Small intestine (tissue), 7 donors: ENCODE data around the gene RBMS3. TPM values are rescaled to one million over a fixed set of nuclear protein-coding genes. Genes with fewer than 3 reads are reported as not detected.
"Not testable (repeated sequence)": the region's sequence is repeated elsewhere in the genome, so short reads cannot be mapped to it uniquely, and the experiment has no call there.

ENCODE experiments used
- DNase-seq, 2 donors: peaks; one replicate each; pipeline versions ENCODE4 v3.0.0 to v3.0.0-alpha.2; 2013
- FAIRE-seq: peaks from 2 replicates; lab custom pipeline; 2012; peaks lifted over from hg19 to GRCh38; lab: Jason Lieb, UNC
- H3K27ac ChIP-seq, 3 donors: one replicate each; pipeline ENCODE4 v1.5.1; 2013; ENCODE audit warnings: low read length in 2 of 3, mild to moderate bottlenecking in 2 of 3, control low read depth in 1 of 3, inconsistent platforms in 1 of 3, low read depth in 1 of 3, moderate library complexity in 1 of 3
- H3K27me3 ChIP-seq, 3 donors: one replicate each; pipeline ENCODE4 v1.6.1; 2013; ENCODE audit warnings: low read length in 3 of 3, inconsistent platforms in 1 of 3; ENCODE audit not compliant: control insufficient read depth in 3 of 3, insufficient read depth in 3 of 3
- H3K36me3 ChIP-seq, 3 donors: one replicate each; pipeline ENCODE4 v1.6.1; 2013; ENCODE audit warnings: low read length in 3 of 3, inconsistent platforms in 1 of 3, low read depth in 1 of 3, mild to moderate bottlenecking in 1 of 3, moderate library complexity in 1 of 3; ENCODE audit not compliant: control insufficient read depth in 3 of 3, insufficient read depth in 2 of 3
- H3K4me1 ChIP-seq, 3 donors: one replicate each; pipeline ENCODE4 v1.6.1; 2013; ENCODE audit warnings: low read length in 2 of 3, inconsistent platforms in 1 of 3, low read depth in 1 of 3, mild to moderate bottlenecking in 1 of 3, moderate library complexity in 1 of 3; ENCODE audit not compliant: control insufficient read depth in 3 of 3, insufficient read depth in 2 of 3
- H3K4me3 ChIP-seq, 3 donors: one replicate each; pipeline ENCODE4 v1.5.1; 2013; ENCODE audit warnings: low read length in 3 of 3, control low read depth in 1 of 3, inconsistent platforms in 1 of 3, low read depth in 1 of 3, mild to moderate bottlenecking in 1 of 3, moderate library complexity in 1 of 3
- H3K9me3 ChIP-seq, 2 donors: one replicate each; pipeline ENCODE4 v1.6.1; 2013; ENCODE audit warnings: low read depth in 1 of 2, low read length in 1 of 2; ENCODE audit not compliant: control insufficient read depth in 2 of 2, insufficient read depth in 1 of 2
- WGBS, 3 donors: extraction: QIAGEN DNeasy Blood & Tissue Kit; methylation state at CpG; one replicate each; pipeline ENCODE4 v1.1.7; 2013; 5-methylcytosine and 5-hydroxymethylcytosine counted together
- polyA plus RNA-seq, 4 donors: library from polyadenylated mRNA; stranded (reverse) in 3 of 4; unstranded in 1 of 4; fragments of 200-250 nt in 3 of 4; fragments of 120-200 nt in 1 of 4; gene quantifications; one replicate each; pipeline versions ENCODE4 v1.2.1 to v1.2.3, GENCODE V29; 2013
- donor health status: healthy with polysubstance abuse.
- donor health status: control.
- donor health status: control.
- donor health status: Bipolar disorder and iron deficiency.
- donor health status: healthy.

RBMS3 gene
- polyA plus RNA-seq, 4 donors, result 0.81 to 6.4 (median 4.8) TPM; not detected in 1

DNA sequence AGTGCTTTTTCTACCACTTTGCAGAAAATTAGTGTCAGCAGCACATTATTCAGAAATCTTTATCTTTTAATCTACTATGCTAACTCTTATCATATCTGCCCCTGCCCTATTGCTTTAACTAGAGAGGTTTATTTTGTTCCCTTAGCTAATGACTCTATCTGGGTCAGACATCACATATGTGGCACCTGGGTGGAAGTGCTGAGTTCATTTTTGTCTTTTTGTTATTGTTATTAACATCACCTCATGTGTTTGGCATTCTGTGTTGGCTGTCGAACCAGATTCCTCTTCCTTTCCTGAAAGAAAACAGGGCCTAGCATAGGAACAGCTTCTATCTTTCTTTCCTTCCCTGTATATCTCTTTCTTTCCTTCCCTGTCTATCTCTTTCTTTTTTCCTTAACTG, 100.7 kb downstream of the RBMS3 start:
- no peaks in the 10 kb centered on the region for H3K9me3 ChIP-seq
- H3K36me3 ChIP-seq, result no peaks in the 10 kb centered on the region
- no peaks in the 10 kb centered on the region for H3K4me1 ChIP-seq
- no peak for DNase-seq
- H3K27me3 ChIP-seq, result no peaks in the 10 kb centered on the region
- WGBS, 3 donors, result 70 to 82% (median 79%) methylated on average over 1 of the region's 1 CpG
- FAIRE-seq, result no peak
- no peak overlapping the region for H3K27ac ChIP-seq
- H3K4me3 ChIP-seq, result no peak overlapping the region

DNA sequence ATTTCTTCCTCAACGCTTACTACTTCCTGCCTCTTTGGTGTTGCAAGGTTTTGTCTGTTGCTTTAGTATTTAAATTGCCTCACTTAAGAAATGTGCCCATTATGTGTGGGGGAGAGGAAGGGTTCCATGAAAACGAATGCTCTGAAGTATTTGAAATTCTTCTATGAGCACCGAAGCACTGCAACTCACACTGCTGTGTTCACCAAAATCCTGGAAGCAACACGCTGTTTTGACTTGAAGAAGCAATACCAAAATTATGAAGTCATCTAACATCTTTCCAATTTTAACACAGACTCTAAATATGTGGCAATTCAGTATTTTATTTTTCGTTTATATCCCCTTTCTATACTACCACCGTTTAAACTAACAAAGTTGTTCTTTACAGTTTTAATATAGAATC, 101.5 kb downstream of the RBMS3 start:
- no peaks in the 10 kb centered on the region for H3K9me3 ChIP-seq
- H3K36me3 ChIP-seq, result no peaks in the 10 kb centered on the region
- no peak overlapping the region for H3K27ac ChIP-seq
- FAIRE-seq (no peak), DNase-seq (no peak)
- H3K4me1 ChIP-seq, result no peaks in the 10 kb centered on the region
- H3K27me3 ChIP-seq, result no peaks in the 10 kb centered on the region
- 66 to 82% (median 76%) methylated on average over 6 of the region's 6 CpGs for WGBS, 3 donors
- H3K4me3 ChIP-seq, result no peak overlapping the region

DNA sequence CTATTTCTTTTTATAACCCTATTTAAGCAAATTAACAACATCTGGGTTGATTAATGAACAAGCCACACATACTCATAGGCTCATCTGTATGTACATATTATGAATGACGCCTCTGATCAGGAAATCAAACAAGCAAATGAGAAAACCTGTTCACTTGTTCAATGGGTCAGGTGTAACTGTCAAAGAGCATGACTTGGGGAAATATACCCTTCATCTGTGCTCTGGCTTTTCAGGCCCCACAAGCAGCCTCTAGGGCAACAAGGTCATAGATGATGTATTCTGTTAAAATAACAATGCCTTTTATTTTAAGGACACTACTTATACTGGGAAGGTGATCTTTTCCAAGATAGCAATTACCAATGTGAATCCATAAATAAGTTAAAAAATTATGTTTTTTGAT, 102.0 kb downstream of the RBMS3 start:
- Histone ChIP-seq H3K4me1 (no peaks in the 10 kb centered on the region), H3K27ac (no peak overlapping the region), H3K4me3 (no peak overlapping the region), H3K27me3 (no peaks in the 10 kb centered on the region), H3K9me3 (no peaks in the 10 kb centered on the region), H3K36me3 (no peaks in the 10 kb centered on the region)
- WGBS, 3 donors, result 85 to 91% (median 86%) methylated on average over 1 of the region's 1 CpG
- FAIRE-seq, result no peak
- DNase-seq, result no peak

DNA sequence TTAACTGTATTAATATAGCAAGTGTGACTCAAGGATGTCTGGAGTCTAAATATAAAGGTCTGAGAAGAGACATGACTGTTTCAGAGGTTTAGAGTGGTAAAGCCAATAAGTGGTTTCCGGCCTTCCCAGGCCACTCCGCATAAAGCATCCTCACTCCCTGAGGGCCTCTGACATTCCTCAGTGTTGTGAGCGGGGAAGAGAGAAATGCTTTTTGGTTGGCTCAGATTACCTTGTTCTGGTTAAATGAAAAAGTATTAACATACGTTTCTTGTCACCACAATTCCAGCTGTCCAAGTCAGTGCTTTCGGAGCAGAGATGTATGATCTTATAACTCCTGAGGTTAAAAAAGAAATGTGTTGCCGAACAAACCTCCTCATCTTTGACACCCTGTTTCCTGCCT, 103.8 kb downstream of the RBMS3 start:
- no peak for DNase-seq
- no peaks in the 10 kb centered on the region for H3K27me3 ChIP-seq
- H3K27ac ChIP-seq, result no peak overlapping the region
- H3K9me3 ChIP-seq, result no peaks in the 10 kb centered on the region
- 66 to 83% (median 76%) methylated on average over 6 of the region's 6 CpGs for WGBS, 3 donors
- no peaks in the 10 kb centered on the region for H3K36me3 ChIP-seq
- FAIRE-seq, result no peak
- no peaks in the 10 kb centered on the region for H3K4me1 ChIP-seq
- no peak overlapping the region for H3K4me3 ChIP-seq

DNA sequence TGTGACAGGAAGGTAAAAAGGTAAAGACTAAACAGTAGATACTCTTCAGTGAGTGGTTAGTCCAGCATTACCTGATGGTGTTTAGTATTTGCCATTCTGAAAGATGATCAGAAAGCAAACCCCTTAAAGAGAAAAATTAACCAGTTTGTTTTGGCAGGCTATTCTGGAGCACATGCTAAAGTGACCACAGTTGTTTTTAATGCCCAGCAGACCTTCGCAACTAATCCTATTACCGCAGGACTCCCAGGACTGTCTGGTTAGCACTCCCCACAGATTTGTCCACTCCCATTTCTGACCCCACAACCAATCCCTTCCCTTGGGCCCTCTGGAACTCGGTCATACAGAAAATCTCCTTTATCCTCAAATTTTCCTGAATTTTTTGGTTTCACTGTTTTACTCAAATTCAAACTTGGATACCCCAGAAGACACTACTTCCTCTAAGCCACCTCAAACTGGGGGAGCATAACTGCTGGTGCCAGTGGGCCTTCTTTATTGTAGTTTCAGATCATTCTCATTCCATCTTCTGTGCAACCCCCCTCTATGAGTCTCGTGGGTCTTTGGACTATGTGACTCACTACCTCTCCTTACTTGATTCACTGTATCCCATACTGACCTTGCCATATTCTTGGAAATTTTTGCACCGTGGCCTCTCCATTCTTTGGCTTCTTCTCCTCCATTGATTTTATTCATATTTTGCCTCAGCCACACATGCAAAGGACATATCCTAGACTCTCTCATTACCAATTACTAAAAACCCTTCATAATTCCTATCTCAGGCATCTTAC, 104.4 kb downstream of the RBMS3 start:
- no peak for FAIRE-seq
- WGBS, 3 donors, result 66 to 79% (median 76%) methylated on average over 5 of the region's 5 CpGs
- Histone ChIP-seq H3K9me3 (no peaks in the 10 kb centered on the region), H3K4me1 (no peaks in the 10 kb centered on the region), H3K36me3 (no peaks in the 10 kb centered on the region), H3K27me3 (no peaks in the 10 kb centered on the region), H3K4me3 (no peak overlapping the region), H3K27ac (no peak overlapping the region)
- no peak for DNase-seq

DNA sequence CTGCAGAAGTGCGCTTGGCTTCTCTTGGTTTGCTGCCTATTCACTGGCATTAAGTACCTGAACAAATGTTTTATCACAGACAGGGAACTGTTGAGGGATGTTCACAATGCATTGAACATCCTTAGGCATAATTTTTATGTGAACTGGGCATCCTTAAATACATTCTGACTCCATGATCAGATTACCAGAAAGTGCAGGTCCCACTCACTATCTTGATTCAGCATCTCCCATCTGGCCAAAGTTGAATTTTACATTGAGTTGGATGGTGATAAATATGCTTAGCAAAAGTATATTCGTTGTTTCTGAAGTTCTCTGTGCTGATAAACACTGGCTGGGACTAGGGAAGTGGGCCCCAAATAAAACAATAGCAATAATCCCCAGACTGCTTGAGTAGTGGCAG, 108.5 kb downstream of the RBMS3 start:
- Histone ChIP-seq H3K4me3 (no peak overlapping the region), H3K27me3 (no peaks in the 10 kb centered on the region), H3K4me1 (no peaks in the 10 kb centered on the region), H3K9me3 (peaks cover 0 to 6% of the 10 kb centered on the region in 2 donors), H3K27ac (no peak overlapping the region), H3K36me3 (no peaks in the 10 kb centered on the region)
- FAIRE-seq, result no peak
- 52 to 67% (median 57%) methylated on average over 2 of the region's 2 CpGs for WGBS, 3 donors
- no peak for DNase-seq

DNA sequence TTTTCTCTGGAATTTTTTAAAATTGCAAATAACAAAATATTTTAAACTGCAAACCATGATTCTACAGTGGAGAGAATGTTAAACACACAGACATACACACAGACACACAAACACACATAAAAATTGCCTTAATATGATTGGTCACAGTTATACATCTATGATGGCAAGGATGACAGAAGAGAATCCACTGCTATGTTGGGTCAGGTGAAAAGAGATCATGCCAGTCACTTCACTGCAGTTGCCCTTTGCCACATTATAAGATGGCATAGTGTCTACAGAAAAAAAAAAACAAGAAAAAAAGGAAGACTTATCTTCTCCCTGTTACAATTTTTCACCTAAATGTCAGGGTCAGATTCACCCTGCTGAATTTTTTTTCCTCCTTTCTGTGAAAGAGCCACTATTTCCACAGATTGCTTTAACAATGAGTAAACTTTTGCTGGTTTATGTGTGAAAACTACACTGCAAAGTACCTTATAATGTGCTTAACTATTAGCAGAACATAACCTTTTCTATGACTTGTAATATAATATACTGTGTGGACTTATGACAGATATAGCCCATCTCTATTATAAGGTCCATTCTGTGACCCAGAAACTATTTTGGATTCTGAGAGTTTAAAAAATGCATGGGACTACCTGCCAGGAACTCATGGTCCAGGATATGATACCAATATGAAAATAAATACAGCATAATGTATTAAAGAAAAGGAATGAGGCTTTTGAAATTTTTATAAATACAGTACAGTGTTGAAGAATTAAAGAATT, 111.9 kb downstream of the RBMS3 start:
- Histone ChIP-seq H3K36me3 (no peaks in the 10 kb centered on the region), H3K4me3 (no peak overlapping the region), H3K27ac (no peak overlapping the region), H3K4me1 (no peaks in the 10 kb centered on the region), H3K9me3 (peaks cover 0 to 10% of the 10 kb centered on the region in 2 donors), H3K27me3 (no peaks in the 10 kb centered on the region)
- DNase-seq (no peak), FAIRE-seq (no peak)

DNA sequence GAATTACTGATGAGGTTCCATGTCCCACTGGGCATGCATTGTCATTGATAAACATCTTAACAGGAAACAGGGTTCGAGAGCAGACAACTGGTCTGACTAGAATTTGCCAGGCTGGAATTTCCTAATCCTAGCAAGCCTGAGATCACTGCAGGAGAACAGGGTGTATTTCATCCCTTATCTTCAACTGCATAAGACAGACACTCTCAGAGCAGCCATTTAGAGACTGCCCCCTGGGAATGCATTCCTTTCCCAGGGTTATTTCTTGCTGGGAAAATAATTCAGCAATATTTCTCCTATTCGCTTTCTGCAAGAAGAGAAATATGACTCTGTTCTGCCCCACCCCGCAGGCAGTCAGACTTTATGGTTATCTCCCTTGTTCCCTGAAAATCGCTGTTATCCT, 113.1 kb downstream of the RBMS3 start:
- H3K9me3 ChIP-seq, result peaks cover 0 to 10% of the 10 kb centered on the region in 2 donors
- 72 to 88% (median 85%) methylated on average over 4 of the region's 4 CpGs for WGBS, 3 donors
- H3K27me3 ChIP-seq, H3K4me1 ChIP-seq, H3K36me3 ChIP-seq, H3K4me3 ChIP-seq, FAIRE-seq, H3K27ac ChIP-seq, DNase-seq: not testable (repeated sequence)
